Activated T-helper 1 cell treated with anti-CD3 and anti-CD28 coated beads, Interleukin-12 subunit alpha, Interleukin-12 subunit beta, Interleukin-2, Interleukin-4 antibody, amounts not matched to agents 30 ng/mL and 10 ng/mL and 1 ng/mL, durations not matched to agents 14 hours and 24 hours and 36 hours (primary cell): ENCODE measurements around the gene NXPH4. TPM values are rescaled to one million over a fixed set of nuclear protein-coding genes. Genes with fewer than 3 reads are reported as not detected.

Experiments used
- DNase-seq: peaks from one replicate; pipeline ENCODE4 v3.0.0; 2021; ENCODE audit warnings: low spot score
- H3K27ac Mint-ChIP-seq: one replicate; pipeline ENCODE4 v1.8.0; 2021; ENCODE audit warnings: mild to moderate bottlenecking, mixed read lengths
- H3K27me3 Mint-ChIP-seq: one replicate; pipeline ENCODE4 v1.8.0; 2022; ENCODE audit warnings: mild to moderate bottlenecking, moderate library complexity, mixed read lengths; ENCODE audit not compliant: insufficient read depth
- H3K36me3 Mint-ChIP-seq: one replicate; pipeline ENCODE4 v1.8.0; 2021; ENCODE audit warnings: low read depth, mixed read lengths
- H3K4me1 Mint-ChIP-seq: one replicate; pipeline ENCODE4 v1.8.0; 2021; ENCODE audit warnings: low read depth, mixed read lengths
- H3K4me3 Mint-ChIP-seq: one replicate; pipeline ENCODE4 v1.8.0; 2021; ENCODE audit warnings: mild to moderate bottlenecking, moderate library complexity, mixed read lengths
- H3K9me3 Mint-ChIP-seq: one replicate; pipeline ENCODE4 v1.8.0; 2021; ENCODE audit warnings: mixed read lengths
- intact Hi-C: fragments of 100-400 bp; cut with micrococcal nuclease; formaldehyde crosslinking; loops from one replicate; pipeline ENCODE4 v1.15.1; 2024
- total RNA-seq: library from RNA; stranded (reverse); gene quantifications from 2 replicates; pipeline ENCODE4 v1.2.3, GENCODE V29; 2022

NXPH4 gene
- total RNA-seq, 1 donor from 2014 or later, result 0.36 TPM

DNA sequence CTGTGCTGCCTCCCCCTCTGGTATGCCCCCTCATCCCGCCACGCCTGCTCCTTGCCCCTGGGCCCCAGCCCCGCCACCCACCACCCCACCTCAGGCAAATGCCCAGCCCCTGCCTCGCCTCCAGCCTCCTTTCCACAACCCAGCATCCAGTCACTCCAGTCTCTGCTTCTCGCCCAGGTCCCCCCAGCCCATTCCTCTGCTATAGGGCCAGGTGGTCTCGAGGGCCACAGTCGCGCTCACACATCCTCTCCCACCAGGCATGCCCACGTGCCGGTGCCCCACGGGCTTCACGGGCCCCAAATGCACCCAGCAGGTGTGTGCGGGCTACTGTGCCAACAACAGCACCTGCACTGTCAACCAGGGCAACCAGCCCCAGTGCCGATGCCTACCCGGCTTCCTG, 6.1 kb upstream of the NXPH4 start:
- intact Hi-C loops, result no loop called here
- Mint-ChIP-seq H3K27me3 (peaks cover 24% of the 10 kb centered on the region), H3K27ac (no peak overlapping the region), H3K9me3 (no peaks in the 10 kb centered on the region), H3K36me3 (no peaks in the 10 kb centered on the region), H3K4me1 (peaks cover 18% of the 10 kb centered on the region), H3K4me3 (no peak overlapping the region)
- DNase-seq, result no peak

DNA sequence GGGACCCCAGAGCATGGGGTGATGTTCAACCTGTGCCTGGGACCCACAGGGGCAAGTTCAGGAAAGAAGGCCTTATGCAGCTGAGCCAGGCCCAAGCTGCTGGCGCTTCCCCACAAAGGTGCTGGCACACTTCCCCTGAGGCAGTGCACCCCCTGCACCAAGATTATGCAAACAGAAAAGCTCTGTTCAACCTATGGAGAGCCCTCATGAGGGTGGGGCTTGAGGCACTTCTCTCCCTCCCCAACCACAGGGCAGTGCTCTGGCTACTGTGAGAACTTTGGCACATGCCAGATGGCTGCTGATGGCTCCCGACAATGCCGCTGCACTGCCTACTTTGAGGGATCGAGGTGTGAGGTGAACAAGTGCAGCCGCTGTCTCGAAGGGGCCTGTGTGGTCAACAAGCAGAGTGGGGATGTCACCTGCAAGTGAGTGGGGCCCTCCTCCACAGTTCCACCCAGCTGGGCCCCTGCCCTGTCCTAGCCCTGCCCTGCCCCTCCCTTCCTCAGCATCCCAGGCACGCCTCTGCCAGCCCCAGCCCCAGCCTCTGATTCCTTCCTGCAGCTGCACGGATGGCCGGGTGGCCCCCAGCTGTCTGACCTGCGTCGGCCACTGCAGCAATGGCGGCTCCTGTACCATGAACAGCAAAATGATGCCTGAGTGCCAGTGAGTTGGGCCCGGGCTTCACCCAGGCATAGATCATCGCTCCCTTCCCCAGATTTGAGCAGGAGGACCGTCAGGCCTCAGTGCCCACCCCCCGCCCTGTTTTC, 5.5 kb upstream of the NXPH4 start:
- peaks cover 24% of the 10 kb centered on the region for H3K4me1 Mint-ChIP-seq
- intact Hi-C loops, result no loop called here
- no peak overlapping the region for H3K4me3 Mint-ChIP-seq
- no peaks in the 10 kb centered on the region for H3K36me3 Mint-ChIP-seq
- peaks cover 31% of the 10 kb centered on the region for H3K27me3 Mint-ChIP-seq
- H3K27ac Mint-ChIP-seq, result no peak overlapping the region
- H3K9me3 Mint-ChIP-seq, result no peaks in the 10 kb centered on the region
- no peak for DNase-seq

DNA sequence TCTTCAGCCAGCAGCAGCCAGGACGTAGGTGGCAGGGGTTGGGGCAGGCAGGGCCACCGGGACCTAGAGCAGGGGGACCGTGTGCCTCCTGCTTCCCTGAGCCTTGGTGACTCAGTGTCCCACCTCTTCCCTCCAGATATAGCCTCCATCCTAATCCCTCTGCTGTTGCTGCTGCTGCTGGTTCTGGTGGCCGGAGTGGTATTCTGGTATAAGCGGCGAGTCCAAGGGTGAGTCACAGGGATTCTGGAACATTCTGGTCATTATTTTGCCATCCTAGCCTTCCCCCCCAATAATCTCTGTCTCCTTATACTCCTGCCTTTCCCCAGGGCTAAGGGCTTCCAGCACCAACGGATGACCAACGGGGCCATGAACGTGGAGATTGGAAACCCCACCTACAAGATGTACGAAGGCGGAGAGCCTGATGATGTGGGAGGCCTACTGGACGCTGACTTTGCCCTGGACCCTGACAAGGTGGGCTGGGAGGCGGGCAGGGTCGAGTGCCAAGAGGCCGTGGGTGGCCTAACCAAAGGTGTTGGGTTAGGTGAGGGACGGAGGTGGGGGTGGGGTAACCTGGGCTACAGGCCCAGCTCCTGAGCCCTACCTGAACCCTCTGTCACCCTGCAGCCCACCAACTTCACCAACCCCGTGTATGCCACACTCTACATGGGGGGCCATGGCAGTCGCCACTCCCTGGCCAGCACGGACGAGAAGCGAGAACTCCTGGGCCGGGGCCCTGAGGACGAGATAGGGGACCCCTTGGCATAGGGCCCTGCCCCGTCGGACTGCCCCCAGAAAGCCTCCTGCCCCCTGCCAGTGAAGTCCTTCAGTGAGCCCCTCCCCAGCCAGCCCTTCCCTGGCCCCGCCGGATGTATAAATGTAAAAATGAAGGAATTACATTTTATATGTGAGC, 4.5 kb upstream of the NXPH4 start:
- DNase-seq, result no peak
- H3K9me3 Mint-ChIP-seq, result no peaks in the 10 kb centered on the region
- H3K27me3 Mint-ChIP-seq, result peaks cover 31% of the 10 kb centered on the region
- intact Hi-C loops, result no loop called here
- H3K4me3 Mint-ChIP-seq, result no peak overlapping the region
- H3K4me1 Mint-ChIP-seq, result peaks cover 24% of the 10 kb centered on the region
- no peaks in the 10 kb centered on the region for H3K36me3 Mint-ChIP-seq
- no peak overlapping the region for H3K27ac Mint-ChIP-seq

DNA sequence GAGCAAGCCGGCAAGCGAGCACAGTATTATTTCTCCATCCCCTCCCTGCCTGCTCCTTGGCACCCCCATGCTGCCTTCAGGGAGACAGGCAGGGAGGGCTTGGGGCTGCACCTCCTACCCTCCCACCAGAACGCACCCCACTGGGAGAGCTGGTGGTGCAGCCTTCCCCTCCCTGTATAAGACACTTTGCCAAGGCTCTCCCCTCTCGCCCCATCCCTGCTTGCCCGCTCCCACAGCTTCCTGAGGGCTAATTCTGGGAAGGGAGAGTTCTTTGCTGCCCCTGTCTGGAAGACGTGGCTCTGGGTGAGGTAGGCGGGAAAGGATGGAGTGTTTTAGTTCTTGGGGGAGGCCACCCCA, 3.9 kb upstream of the NXPH4 start:
- intact Hi-C loops, result loop anchor here (1.0 kb wide), 3 partner anchors 27 to 247 kb away; partner anchors contain the start of gene GLI1
- DNase-seq, result no peak
- Mint-ChIP-seq H3K27me3 (peaks cover 36% of the 10 kb centered on the region), H3K4me3 (no peak overlapping the region), H3K9me3 (no peaks in the 10 kb centered on the region), H3K36me3 (peaks cover 3% of the 10 kb centered on the region), H3K4me1 (peaks cover 30% of the 10 kb centered on the region), H3K27ac (no peak overlapping the region)

DNA sequence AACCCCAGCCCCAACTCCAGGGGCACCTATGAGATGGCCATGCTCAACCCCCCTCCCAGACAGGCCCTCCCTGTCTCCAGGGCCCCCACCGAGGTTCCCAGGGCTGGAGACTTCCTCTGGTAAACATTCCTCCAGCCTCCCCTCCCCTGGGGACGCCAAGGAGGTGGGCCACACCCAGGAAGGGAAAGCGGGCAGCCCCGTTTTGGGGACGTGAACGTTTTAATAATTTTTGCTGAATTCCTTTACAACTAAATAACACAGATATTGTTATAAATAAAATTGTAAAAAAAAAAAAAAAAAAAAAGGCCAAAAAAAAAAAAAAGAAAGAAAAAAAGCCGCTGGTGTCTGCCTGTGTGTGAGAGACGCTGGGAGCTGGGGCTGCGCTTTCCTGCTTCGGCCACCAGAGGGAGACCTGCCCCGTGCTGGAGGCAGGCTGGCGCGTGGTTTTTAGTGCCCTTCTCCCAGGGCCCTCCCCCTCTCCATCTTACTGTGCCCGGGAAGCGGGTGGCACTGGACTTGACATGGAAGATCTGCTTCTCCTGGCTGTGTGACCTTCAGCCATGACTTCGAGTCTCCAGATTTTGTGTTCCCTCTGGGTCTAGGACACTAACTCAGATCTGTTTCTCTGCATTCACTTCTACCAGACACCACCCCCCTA, 3.4 kb upstream of the NXPH4 start:
- Mint-ChIP-seq H3K27ac (no peak overlapping the region), H3K9me3 (no peaks in the 10 kb centered on the region), H3K4me1 (peaks cover 30% of the 10 kb centered on the region), H3K36me3 (peaks cover 3% of the 10 kb centered on the region), H3K4me3 (no peak overlapping the region), H3K27me3 (peaks cover 41% of the 10 kb centered on the region)
- intact Hi-C loops, result loop anchor here (1.0 kb wide), 3 partner anchors 26 to 246 kb away; partner anchors contain the start of gene GLI1
- peak; percentile 74 for DNase-seq

DNA sequence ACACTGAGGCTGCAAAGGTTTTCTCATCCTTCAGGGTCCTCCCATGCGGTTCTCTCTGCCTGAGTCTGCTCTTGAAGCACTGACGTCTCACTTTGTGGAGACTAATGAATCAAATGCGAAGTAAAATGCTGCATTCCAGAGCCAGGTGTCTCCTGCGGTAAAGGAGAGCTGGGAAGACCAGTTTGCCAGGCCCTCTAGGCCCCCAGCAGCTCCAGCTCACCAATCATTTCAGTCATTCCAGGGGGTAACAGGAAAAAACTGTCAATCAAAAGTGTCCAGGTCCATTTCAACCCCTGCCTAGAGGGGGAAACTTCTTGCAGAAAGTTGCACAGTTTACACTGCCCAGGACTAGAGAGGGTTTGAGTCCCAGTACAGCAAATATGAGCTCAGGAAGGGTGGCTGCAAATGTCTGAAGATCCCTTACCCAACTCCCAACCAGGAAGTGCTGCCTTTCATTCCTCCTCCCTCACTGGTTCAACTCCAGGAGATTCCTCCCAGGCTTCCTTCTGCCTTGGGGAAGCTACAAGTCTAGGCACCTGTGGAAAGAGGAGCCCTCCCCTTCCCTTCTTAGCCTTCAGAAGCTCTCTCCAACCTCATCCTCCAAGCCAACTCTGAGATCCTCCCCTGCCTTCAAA, 2.7 kb upstream of the NXPH4 start:
- Mint-ChIP-seq H3K36me3 (peaks cover 3% of the 10 kb centered on the region), H3K27ac (peak overlapping the region; percentile 42), H3K9me3 (no peaks in the 10 kb centered on the region), H3K4me3 (peak overlapping the region; percentile 56), H3K27me3 (peaks cover 48% of the 10 kb centered on the region), H3K4me1 (peaks cover 30% of the 10 kb centered on the region)
- intact Hi-C loops, result loop anchor here (1.0 kb wide), 4 partner anchors 15 to 245 kb away; partner anchors contain the start of genes GLI1 and SHMT2
- DNase-seq, result no peak

DNA sequence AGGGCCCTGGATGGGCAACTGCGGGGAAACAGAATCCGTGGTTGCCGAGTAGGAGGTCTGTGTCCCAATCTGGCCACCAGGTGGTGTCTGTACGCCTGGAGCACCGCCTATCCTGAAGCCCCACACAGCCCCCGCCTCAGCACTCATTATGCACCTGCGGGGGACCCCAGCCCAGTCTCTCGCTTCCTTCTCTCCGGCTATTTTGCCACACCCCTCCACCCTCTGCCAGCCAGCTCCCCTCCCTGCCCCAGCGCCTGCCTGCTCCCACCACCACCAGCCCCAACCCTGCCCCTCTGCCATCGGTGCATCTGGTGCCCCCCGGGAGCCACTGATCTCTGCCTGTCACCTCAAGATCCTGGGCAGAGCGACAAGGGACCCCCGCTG, 2.2 kb upstream of the NXPH4 start:
- Mint-ChIP-seq H3K9me3 (no peaks in the 10 kb centered on the region), H3K36me3 (peaks cover 3% of the 10 kb centered on the region), H3K27me3 (peaks cover 51% of the 10 kb centered on the region), H3K4me1 (peaks cover 30% of the 10 kb centered on the region), H3K4me3 (peak overlapping the region; percentile 56), H3K27ac (peak overlapping the region; percentile 42)
- intact Hi-C loops, result loop anchor here (1.0 kb wide), 1 partner anchor 15 kb away; the partner anchor contains the start of gene SHMT2
- peak; percentile 58 for DNase-seq

DNA sequence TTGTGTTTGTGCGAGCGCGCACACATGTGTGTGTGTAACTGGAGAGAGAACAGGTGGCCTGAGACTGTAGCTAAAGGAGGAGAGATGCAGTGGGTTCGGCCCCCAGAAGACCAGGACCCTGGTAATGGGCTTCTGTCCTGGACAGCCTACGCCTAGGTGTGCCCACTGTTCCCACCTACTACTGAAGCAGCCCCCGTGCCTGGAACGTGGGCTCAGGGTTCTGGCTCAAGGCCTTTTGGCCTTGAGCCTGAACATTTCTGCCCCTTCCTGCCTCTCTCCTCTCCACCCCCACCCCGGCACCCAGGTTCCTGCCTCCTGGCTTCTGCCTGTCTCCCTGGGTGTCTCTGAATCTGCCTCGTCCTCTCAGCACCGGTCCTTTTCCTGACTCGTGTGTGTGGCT, 1.5 kb upstream of the NXPH4 start:
- intact Hi-C loops, result no loop called here
- Mint-ChIP-seq H3K27ac (no peak overlapping the region), H3K9me3 (no peaks in the 10 kb centered on the region), H3K36me3 (peaks cover 3% of the 10 kb centered on the region), H3K4me3 (no peak overlapping the region), H3K27me3 (peaks cover 57% of the 10 kb centered on the region), H3K4me1 (peaks cover 30% of the 10 kb centered on the region)
- no peak for DNase-seq

DNA sequence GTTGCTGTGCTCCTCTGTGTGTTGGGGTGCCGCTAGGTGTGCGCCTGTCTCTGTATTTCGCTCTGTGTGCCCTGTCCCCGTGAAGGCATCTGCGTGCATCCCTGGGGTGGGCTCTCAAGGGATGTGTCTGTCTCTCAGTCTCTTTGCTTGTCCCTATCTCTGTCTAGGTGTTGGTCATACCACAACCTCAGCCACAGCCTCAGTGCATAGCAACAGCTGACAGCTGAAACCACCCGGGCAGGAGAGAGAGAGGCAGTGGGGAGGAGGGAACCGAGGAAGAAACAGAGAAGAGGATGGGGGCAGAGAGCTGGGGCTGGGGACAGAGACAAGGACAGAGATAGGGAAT, 953 bp upstream of the NXPH4 start:
- H3K27me3 Mint-ChIP-seq, result peaks cover 60% of the 10 kb centered on the region
- peaks cover 3% of the 10 kb centered on the region for H3K36me3 Mint-ChIP-seq
- intact Hi-C loops, result no loop called here
- peak overlapping the region; percentile 69 for H3K4me3 Mint-ChIP-seq
- H3K9me3 Mint-ChIP-seq, result no peaks in the 10 kb centered on the region
- no peak overlapping the region for H3K27ac Mint-ChIP-seq
- peaks cover 32% of the 10 kb centered on the region for H3K4me1 Mint-ChIP-seq
- DNase-seq, result no peak

DNA sequence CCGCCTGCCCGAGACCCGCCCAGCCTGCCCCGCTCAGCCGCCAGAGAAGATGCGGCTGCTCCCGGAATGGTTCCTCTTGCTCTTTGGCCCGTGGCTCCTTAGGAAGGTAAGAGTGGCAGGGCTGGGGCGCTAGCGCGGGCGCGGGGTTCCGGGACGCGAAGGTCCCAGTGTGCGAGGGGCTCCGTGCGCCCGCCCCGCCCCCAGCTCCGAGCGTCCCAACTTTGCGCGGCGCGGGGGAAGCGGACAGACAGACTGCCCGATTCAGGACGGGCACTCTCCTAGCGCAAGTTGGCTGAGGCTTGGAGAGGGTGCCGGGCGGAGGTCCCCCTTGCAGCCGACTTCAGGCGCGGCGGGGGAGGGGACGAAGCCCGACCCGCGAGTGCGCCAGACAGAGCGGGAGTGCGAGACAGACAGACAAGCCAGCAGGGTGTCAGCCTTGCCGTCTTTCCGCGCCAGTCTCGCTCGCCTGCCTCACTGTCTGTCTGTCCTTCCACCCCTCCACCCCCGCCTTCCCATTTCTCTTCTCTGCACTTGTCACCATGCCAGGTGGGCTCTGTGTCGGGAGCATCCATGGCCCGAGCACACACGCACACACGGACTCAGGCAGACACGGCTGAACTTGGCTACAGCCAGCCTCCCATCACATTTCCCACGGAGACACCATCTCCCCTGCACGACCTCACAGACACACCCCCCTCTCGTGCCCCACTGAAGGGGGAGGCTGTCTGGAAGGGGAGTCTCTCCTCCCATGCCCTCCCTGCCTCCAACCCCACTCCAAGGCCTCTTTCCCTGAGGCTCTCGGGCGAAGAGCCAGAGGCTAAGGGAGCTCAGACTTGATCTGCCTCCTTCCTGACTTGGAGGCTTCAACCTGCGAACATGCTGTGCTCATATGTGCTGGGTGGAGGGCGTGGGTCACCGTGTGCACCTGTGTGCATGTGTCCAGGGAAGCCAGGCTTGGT, 606 bp downstream of the NXPH4 start:
- no peak for DNase-seq
- peak overlapping the region; percentile 10 for H3K27ac Mint-ChIP-seq
- peaks cover 5% of the 10 kb centered on the region for H3K36me3 Mint-ChIP-seq
- peaks cover 44% of the 10 kb centered on the region for H3K4me1 Mint-ChIP-seq
- intact Hi-C loops, result no loop called here
- no peaks in the 10 kb centered on the region for H3K9me3 Mint-ChIP-seq
- H3K27me3 Mint-ChIP-seq, result peaks cover 74% of the 10 kb centered on the region
- H3K4me3 Mint-ChIP-seq, result peak overlapping the region; percentile 83

DNA sequence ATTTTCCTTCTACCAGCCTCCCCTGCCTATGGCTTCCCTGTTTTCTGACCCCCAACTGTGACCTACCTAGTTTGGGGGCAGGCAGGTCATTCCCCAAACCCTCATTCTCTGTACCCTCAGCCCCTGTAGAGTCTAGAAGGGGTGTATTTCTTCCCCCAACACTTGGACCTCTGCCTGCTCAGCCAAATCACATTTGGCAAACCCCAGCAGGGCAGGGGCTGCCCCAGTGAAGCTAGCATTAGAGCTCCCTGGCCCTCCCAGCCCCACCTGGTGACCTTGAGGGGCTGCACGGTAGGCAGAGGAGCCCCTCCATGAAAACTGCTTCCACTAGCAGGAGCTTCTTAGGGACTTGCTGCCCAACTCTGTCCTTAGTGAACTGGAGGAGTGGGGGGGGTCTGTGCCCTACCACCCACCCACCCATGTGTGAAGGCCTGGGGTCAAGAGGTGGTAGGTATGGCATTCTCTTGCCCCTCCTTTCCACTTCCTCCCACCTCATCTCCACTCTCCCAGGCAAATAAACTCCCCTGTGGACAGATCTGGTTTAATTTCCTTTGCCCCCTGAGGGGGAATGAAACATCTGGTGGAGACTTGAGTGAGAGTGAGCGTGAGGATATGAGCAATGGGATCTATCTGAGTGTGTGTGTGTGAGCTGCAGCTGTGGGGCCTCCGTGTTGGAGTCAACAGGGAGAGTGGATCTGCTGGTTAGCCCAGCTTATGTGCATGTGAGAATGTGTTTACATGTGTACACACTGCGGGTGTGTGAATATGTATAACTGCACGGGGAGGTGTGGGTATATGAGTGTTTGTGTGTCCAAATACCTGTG, 1.6 kb downstream of the NXPH4 start:
- intact Hi-C loops, result no loop called here

More for the DNA sequence above, 1.6 kb downstream of the NXPH4 start:
- DNase-seq, result no peak
- Mint-ChIP-seq H3K4me1 (peaks cover 48% of the 10 kb centered on the region), H3K27ac (no peak overlapping the region), H3K27me3 (peaks cover 83% of the 10 kb centered on the region), H3K36me3 (peaks cover 6% of the 10 kb centered on the region), H3K9me3 (no peaks in the 10 kb centered on the region), H3K4me3 (peak overlapping the region; percentile 32)
